GM21528 (cell line): ENCODE data around the gene NLRP13.
"Not testable (repeated sequence)": the region's sequence is repeated elsewhere in the genome, so short reads cannot be mapped to it uniquely, and the experiment has no call there.

Experiments
- ATAC-seq: cut with Tn5 transposase; IDR thresholded peaks from one replicate; pipeline ENCODE4 v1.9.1; 2021; ENCODE audit warnings: mild to moderate bottlenecking, moderate library complexity; ENCODE audit not compliant: unreplicated experiment, low FRiP score

The NLRP13 gene

GRCh38 chr19:55931936-55932386, at the start of gene NLRP13:
Gene NLRP13 (minus strand): TSS chr19:55932336. CDS start chr19:55932311, 25 bp downstream.
- no peak for ATAC-seq

- no peak for ATAC-seq
Observed at GRCh38 chr19:55980415-55980814, 48.3 kb upstream of the NLRP13 start.

- no peak for ATAC-seq
Observed at GRCh38 chr19:55973982-55974381, 41.8 kb upstream of the NLRP13 start.

- no peak for ATAC-seq
Observed at GRCh38 chr19:55962186-55962585, 30.1 kb upstream of the NLRP13 start.

GRCh38 chr19:55959996-55960675, 28.0 kb upstream of the NLRP13 start:
- no peak for ATAC-seq

- ATAC-seq = no peak
Observed at GRCh38 chr19:55958356-55958755, 26.2 kb upstream of the NLRP13 start.

- no peak for ATAC-seq
Observed at GRCh38 chr19:55956431-55956830, 24.3 kb upstream of the NLRP13 start.

- ATAC-seq = not testable (repeated sequence)
Observed at GRCh38 chr19:55950566-55950965, 18.4 kb upstream of the NLRP13 start.

GRCh38 chr19:55947532-55947931, 15.4 kb upstream of the NLRP13 start, which contains the start of gene NLRP8:
Gene NLRP8 (plus strand): TSS chr19:55947832.
- no peak for ATAC-seq

- ATAC-seq = no peak
Observed at GRCh38 chr19:55940306-55940705, 8.2 kb upstream of the NLRP13 start.

- no peak for ATAC-seq
Observed at GRCh38 chr19:55939206-55939605, 7.1 kb upstream of the NLRP13 start.

- no peak for ATAC-seq
Observed at GRCh38 chr19:55935206-55935605, 3.1 kb upstream of the NLRP13 start.

GRCh38 chr19:55930996-55931515, 1.1 kb downstream of the NLRP13 start:
- ATAC-seq = no peak

GRCh38 chr19:55929258-55929657, 2.9 kb downstream of the NLRP13 start:
- not testable (repeated sequence) for ATAC-seq

GRCh38 chr19:55927991-55928390, 4.1 kb downstream of the NLRP13 start:
- ATAC-seq = no peak

- ATAC-seq = no peak
Observed at GRCh38 chr19:55923556-55923955, 8.6 kb downstream of the NLRP13 start.

GRCh38 chr19:55913643-55914268, 18.4 kb downstream of the NLRP13 start:
- ATAC-seq = no peak

GRCh38 chr19:55912916-55913315, 19.2 kb downstream of the NLRP13 start:
- no peak for ATAC-seq

- ATAC-seq = no peak
Observed at GRCh38 chr19:55909801-55910200, 22.3 kb downstream of the NLRP13 start.

GRCh38 chr19:55907746-55908145, 24.4 kb downstream of the NLRP13 start:
- no peak for ATAC-seq

GRCh38 chr19:55907286-55907685, 24.9 kb downstream of the NLRP13 start:
- ATAC-seq = no peak
